HUDEP-2 (cell line): ENCODE results near the gene AQP3.
"Not testable (repeated sequence)": the region's sequence is repeated elsewhere in the genome, so short reads cannot be mapped to it uniquely, and the experiment has no call there.

Source experiments
- DNase-seq, 76 experiments: peaks; one replicate each; lab custom pipeline; 2025; ENCODE audit not compliant: unreplicated experiment in 76 of 76; lab: John Stamatoyannopoulos, UW

Gene AQP3

DNA sequence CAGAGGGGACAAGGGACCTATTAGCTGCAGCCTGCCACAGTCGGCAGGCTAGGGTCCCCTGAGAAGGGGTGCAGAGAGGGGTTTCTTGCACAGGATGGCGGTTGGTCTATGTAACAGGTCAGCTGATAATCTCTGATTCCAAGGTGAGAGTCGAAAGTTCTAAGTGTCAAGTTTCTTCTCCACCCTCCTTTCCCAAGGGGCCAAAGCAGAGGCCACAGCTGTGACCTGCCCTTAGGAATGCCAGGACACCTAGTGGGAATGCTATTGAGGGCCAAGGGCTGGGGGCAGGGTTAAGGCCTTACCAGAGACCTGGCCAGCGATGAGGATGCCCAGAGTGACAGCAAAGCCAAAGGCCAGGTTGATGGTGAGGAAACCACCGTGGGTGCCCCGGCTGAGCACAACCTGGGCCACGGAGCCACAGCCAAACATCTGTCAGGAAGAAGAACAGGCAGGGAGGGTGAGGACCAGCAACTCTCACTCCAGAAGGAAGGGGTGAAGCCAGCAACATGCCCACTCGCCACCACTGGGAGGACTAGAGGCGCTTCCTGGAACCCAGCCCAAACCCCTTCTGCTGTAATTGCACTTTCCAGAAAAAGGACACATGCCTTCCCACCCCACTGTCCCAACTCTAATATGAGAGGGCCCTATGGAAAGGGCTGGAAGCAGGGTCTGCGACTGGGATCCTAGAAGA is 3.8 kb downstream of the AQP3 start:
- DNase-seq, result peak in 2 of 76 experiments; percentile 10 to 16

DNA sequence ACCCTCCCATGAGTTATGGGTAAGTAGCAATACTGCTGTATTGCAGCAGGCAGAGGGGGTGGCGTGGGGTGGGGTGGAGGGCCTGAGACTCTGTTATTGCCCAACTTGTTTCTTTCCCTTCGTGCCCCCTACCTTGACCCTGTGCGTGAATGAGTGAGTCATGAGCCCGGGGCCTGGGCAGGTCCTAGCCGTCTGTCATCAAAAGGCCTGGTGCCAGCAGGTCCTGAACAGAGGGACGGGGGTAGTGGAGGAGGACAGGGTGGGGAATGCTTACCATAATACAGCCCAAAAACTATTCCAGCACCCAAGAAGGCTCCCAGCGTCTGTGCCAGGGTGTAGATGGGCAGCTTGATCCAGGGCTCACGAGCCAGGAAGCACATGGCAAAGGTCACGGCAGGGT is 4.3 kb downstream of the AQP3 start:
- DNase-seq, result no peak

DNA sequence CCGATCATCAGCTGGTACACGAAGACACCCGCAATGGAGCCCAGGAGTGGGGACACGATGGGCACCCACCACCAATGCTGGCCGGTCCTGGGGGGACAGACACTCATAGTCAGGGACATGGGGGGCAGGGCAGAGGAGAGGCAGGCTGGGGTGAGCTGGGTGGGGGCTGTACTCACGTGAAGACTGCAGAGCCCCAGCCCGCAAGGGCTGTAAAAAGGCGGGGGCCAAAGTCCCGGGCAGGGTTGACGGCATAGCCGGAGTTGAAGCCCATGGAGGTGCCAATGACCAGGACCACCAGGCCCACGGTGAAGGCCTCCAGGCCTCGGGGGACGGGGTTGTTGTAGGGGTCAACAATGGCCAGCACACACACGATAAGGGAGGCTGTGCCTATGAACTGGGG is 5.3 kb downstream of the AQP3 start:
- no peak for DNase-seq

DNA sequence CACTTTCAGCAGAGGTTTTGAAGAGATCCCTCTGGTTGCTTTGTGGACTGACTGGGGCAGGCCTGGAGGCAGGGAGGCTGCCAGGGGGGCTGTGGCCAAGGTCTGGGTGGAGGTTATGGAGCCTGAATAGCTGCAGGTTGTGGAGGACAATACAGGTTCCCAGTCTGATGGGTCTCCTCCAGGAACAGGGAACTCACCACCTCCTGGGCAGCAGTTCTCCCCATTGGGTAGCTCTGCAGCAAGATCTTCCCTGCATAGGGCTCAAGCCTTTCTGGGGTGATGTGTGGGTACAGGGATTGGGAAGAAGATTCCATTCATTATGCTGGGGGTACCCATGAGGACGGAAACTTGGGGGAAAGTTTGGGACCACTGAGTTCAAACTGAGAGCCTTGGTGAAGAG is 6.8 kb downstream of the AQP3 start:
- DNase-seq, result no peak

DNA sequence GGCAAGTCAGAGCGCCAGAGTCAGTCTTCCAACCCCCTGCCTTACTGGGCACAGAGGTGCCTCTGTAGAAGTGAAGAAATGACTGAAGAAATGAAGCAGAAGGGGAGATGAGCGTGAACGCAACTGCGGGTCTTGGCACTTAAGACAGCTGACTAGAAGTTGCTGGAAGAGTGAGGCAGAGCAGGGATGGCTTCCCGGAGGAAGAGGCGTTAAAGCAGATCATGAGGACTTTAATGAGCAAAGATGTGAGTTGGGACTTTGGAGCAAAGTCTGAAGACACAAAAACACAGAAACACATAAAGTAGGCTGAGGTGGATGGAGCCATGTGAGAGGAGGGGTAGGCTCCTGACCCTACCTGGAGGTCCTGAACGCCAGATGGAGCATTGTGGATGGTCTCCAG is 7.2 kb downstream of the AQP3 start:
- no peak for DNase-seq

DNA sequence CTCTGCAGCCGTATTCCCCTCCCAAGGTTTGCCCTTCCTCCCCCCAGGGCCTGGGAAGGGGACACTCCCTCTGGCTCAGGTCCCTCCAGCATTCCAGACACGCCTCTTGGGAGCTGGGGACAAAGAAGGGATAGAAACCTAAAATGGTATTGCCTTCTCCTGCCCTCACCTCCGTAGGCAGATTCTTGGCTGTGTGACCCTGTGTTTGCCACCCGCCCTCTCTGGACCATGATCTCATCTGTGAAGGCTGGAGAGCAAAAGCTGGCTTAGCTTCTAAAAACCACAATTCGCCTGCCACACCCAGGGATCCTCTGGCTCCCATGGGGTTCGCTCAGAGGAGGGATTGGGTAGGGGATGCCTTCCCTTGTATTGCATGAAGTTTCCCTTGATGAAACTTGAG is 7.7 kb downstream of the AQP3 start:
- peak in 1 of 76 experiments; percentile 17 for DNase-seq

DNA sequence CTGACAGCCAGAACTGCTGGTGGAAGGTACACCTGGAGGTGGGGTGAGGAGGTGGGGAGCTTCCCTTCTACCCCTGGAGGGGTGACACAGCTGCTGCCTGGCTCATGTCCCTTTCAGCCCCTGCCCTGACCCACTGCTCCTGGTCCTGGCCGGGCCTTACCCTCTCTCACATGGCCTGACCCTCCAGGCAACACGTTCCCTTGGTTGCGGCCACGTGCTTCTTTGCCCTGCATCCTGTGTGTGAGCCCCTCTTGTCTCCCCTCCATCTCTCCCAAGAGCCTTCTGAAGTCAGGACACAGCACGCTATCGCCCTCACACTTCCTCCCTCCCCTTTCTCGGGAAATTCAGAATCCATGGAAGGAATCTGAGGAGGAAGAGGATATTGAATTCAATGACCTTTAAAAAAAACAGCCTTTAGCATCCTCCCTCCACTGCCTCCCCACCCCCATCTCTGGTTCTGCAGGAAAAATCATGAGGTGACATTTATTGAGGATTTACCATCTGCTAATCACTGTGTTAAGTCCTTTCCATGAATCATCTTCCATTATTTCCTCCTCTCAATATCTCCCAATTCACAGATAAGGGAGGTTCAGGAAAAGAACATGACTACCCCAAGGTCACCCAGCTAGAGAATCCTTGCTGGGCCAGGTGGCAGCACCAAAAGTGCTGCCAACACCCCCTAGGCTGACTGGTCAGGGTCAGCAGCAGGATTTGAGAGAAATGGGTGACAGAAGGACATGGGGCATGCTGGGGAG is 8.3 kb downstream of the AQP3 start:
- DNase-seq, result no peak

DNA sequence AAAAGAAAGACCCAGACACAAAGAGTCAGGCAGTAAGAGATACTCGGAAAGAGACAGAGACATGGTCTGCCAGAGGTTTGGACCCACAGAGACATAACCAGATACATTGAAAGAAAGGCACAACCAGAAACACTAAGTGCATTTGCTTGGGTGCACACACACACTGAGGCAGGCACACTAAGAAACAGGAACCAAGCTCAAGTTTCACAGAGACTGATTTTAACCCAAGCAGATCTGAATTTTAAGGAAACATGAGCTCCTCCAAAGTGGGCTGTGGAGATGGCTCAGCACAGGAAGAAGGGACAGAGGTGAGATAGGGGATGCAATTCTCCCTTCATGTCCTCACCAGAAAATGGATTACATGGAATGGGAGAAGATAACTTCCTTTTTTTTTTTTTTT is 9.5 kb downstream of the AQP3 start:
- DNase-seq, result no peak

DNA sequence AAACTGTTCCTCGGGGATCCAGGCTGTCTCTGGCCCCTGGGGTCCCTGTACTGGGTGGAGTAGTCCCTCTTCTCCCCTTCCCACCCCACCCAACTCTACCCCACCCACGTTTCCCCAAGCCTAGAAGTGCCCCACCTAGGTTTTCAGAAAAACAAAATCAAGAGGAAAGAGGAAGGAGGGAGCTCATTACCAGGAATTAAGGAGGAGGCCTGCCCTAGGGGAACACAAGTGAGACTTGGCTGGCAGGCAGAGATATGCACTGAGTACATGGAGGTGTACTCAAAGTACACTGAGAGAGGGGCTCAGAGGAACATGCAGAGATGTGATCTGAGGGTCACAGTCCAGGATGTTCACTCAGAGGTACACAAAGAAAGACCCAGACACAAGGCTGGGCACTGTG is 10.2 kb downstream of the AQP3 start:
- DNase-seq, result peak in 20 of 76 experiments; percentile 6 to 71 (median 24)

DNA sequence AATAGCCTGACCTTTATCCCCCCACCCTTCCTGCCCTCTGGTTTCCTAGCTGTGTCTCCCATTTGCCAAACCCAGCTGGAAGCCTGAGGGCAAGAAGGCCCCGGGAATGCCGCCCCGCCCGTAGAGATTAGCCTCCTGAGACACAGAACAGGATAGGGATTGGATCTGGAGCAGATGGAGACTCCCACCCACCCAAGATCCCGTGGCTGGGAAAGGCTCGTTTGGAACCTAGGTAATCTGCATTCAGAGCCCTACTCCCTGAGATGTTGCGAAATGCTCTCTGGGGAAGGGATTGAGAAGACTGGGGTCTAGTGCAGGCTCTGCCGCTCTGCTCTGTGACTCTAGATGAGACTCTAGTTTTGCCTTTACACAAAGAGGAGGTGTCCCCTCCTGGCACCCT is 10.9 kb downstream of the AQP3 start:
- no peak for DNase-seq

DNA sequence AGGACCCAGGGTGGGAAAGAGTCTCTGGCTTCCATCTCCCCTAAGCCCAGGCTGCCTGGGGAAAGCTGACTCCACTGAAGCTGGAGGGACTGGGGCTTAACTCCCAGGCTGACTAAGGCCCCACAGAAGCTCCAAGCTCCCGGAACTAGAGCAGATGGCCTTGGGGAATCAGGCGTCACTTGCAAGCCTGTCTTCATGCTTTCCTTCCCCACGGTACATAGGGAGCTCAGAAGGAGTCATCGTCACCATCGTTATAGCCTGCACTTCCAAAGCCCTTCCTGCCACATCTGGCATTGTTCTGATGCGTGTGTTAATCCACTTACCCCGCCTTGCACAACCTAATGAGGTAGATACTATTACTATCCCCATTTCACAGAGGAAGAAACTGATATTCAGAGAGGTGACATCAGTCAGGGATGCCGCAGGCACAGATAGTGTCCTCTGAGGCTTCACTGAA is 11.5 kb downstream of the AQP3 start:
- DNase-seq, result no peak

DNA sequence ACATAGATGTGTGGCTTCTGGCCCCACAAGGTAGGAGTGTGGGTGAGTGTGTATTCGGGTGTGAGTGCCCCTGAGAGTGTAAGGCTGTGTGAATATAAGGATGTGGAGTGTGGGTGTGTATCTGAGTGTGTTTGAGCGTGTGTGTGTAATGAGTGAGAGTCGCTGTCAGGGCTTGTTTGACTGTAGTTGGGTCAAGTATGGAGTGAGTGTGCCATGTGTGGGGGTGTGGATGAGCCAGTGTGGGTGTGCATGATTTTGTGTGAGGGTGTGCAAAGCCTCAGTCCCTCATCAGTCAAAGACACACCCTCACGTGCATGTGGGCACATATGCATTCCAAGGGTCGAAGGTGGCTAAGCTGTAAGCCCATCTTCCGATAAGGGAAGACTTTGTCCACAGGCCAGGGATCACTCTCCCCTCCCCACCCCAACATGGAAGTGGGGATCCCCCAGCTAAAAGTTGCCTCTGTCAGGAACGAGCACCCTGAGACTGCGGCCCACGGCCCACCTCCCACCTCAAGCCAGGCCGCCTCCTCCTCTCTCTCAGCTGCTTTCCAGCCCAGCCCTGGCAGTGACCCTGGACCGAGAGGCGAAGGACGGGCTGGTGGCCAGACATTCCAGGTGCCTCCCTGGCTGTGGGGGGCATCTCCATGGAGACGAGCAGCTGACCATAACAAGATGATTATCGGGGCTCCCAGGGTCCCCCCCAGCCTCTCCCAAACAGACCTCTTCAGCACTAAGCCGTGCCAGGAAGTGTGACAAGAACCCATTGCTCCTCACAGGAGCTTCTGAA is 12.9 kb downstream of the AQP3 start:
- no peak for DNase-seq

DNA sequence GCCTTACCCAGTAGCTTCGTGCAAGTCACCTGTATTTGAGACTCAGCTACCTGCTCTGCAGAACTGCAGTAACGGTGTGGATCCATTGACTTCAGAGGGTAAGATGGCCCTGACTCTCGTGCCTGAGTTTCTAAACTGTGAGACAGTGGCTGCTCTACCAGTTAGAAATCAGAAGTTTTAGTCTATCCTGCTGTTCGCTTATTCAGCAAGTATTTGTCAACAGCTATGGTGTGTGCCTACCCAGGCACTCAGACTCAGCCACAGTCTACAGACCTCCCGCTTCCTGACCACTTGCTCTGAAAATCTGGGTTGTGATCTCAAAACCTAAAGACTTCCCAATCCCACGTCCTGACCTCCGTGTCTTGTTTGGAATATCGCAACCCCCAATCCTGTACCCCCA is 13.5 kb downstream of the AQP3 start:
- DNase-seq, result no peak

DNA sequence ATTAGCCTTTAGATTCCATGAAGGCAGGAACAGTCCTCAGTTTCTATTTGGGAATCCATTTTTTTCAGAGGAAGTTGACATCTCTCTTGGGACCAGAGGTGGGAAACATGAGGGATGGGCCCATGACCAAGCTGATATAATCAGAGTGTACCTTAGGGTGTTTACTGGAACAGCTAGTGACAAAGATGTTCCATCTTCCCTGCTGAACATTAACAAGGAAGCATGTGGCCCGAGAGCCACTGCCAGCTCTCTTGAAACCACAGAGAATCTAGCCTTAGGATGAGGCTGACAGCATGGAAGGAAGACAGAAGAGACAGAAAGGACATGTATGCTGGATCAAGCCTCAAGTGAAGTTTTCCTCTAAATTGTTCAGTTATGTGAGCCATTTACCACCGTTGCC is 16.0 kb downstream of the AQP3 start:
- peak in 1 of 76 experiments; percentile 19 for DNase-seq

DNA sequence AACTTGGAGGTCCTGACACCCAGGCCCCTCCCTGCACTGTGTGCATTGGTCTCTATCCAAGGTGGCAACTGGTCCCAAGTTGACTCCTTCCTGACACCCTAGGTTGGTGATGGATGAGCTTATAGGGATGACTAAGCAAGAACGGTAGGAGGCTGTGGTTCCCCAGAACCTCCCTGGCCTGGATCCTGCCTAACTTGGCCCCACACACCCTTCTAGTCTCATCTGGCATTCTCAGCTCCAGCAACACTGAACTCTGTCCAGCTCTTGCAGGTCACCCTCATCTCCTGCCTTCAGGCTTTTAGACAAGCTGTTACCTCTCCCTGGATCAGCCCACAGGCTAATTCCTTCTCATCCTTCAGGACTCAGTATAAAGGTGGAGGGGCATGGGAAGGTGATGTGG is 16.5 kb downstream of the AQP3 start:
- peak in 2 of 76 experiments; percentile 11 to 12 for DNase-seq

DNA sequence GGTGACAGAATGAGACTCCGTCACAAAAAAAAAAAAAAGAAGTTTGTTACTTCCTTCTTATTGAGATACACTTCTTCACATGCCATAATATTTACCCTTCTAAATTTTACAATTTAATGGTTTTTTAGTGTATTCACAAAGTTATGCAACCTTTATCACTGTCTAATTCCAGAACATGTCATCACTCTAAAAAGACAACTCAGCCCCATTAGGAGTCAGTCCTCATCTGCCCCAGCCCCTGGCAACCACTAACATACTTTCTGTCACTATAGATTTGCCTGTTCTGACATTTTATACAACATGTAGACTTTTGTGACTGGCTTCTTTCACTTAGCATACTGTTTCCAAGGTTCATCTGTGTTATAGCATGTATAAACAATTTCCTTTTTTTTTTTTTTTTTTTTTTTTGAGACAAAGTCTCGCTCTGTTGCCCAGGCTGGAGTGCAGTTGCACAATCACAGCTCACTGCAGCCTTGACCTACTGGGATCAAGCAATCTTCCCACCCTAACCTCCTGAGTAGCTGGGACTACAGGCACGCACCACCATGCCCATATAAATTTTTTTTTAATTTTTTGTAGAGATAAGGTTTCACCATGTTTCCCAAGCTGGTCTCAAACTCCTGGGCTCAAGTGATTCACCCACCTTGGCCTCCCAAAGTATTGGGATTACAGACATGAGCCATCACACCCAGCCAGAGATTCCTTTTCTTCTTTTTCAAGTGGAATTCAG is 18.0 kb downstream of the AQP3 start:
- DNase-seq, result no peak

DNA sequence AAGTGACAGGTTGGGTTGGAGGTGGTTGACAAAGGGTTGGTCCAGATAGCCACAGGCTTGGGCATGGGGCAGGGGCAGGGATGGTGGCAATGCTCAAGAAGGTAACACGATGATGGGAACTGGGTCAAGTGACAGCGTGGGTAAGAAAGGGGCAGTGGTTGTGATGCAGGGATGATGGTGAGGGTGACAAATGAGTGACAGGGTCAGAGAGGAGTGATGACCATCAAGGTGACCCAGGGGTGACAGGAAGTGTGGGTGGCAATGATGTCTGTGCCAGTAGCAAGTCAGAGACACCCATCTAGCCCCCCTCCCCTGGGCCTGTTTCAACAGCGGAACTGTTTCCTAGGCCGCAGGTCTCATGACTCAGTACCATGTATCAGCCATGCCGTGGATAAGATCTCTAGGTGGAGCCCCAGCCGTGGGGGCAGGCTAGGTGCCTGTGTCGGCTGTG is 20.5 kb downstream of the AQP3 start:
- peak in 51 of 76 experiments; percentile 13 to 80 (median 44) for DNase-seq

DNA sequence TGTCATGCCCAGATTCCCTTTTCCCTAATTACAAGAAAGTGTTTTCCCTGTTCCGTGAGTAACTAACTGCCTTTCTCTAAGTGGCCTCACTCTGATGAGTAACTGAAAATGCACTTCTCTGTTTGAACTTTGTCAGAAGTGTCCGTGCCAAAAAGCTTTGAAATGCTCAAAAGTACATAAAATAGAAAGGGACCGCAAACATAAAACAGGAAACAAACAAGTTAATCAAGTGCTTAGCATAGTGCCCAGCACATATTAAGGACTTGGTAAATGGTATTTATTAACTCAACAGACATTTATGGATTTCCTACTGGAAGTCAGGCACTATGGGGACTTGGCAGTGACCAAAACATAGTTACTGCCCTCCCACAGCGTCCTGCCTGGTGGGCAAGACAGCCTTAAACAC is 22.3 kb downstream of the AQP3 start:
- DNase-seq, result no peak

DNA sequence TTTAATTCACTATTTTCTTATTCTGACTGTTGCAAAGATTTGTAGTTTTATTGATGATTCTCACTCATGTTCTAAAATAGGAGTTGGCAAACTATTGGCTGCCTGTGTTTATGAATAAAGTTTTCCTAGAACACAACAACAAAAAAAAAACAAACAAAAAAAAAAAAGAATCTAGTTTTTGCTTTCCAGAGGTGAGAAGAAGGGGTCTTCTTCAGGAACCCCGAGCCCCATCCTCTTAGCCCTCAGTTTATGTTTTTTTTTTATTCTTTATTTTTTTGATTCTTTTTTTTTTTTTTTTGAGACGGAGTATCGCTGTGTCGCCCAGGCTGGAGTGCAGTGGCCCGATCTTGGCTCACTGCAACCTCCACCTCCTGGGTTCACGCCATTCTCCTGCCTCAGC is 22.9 kb downstream of the AQP3 start:
- DNase-seq, result not testable (repeated sequence)

DNA sequence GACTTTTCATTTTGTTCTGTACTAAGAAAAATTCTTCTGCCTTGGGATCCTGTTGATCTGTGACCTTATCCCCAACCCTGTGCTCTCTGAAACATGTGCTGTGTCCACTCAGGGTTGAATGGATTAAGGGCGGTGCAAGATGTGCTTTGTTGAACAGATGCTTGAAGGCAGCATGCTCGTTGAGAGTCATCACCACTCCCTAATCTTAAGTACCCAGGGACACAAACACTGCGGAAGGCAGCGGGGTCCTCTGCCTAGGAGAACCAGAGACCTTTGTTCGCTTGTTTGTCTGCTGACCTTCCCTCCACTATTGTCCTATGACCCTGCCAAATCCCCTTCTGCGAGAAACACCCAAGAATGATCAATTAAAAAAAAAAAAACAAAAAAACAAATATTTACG is 23.4 kb downstream of the AQP3 start:
- DNase-seq, result not testable (repeated sequence)
